HT1080 (cell line): ENCODE data around the gene GLMN. TPM values are rescaled to one million over a fixed set of nuclear protein-coding genes. Genes with fewer than 3 reads are reported as not detected.

Source experiments
- total RNA-seq: library from RNA; depleted of rRNA; stranded (reverse); fragments of >200 nt; shearing (Covaris generic); gene quantifications from 2 replicates; pipeline ENCODE4 v1.2.3, GENCODE V29; 2014; rRNA removed

GLMN gene
- total RNA-seq, 1 experiment from 2014 or later = 14.4 TPM

Other genes starting within 250 kb of the GLMN start
- gene SETSIP, start 223.6 kb downstream of the GLMN start, total RNA-seq = 0.26 and 0.27 TPM in 2 replicates
- 0.63 and 1.2 TPM in 2 replicates for gene BTBD8, start 218.6 kb downstream of the GLMN start, total RNA-seq
- gene C1orf146, start 81.1 kb downstream of the GLMN start, total RNA-seq = not detected in 2 replicates
- 6.1 and 12.4 TPM in 2 replicates for gene RPAP2, start 72 bp upstream of the GLMN start, total RNA-seq
- gene GFI1, start 187.9 kb upstream of the GLMN start, total RNA-seq = 2.2 and 3.7 TPM in 2 replicates